Gastrocnemius medialis (tissue), 4 donors: Measurements from ENCODE around the gene N4BP2L2.

Source experiments
- POLR2A ChIP-seq, 2 donors: fragments of 450-650 bp; IDR thresholded peaks; one replicate each; pipeline ENCODE4 v1.6.1; 2017; ENCODE audit warnings: antibody characterized with exemption in 2 of 2, mild to moderate bottlenecking in 2 of 2, moderate library complexity in 2 of 2
- TF ChIP-seq, protein P1 (sequence below), 5 experiments: fragments of 450-650 bp in 3 of 5; fragments of 200-600 bp in 2 of 5; sonication (generic) in 2 of 5; IDR thresholded peaks in 4 of 5; conservative IDR thresholded peaks in 1 of 5; 1 replicate in 4 of 5; 2 replicates in 1 of 5; pipeline ENCODE4 v1.5.1; 2016 to 2019; ENCODE audit warnings: antibody characterized with exemption in 5 of 5, mild to moderate bottlenecking in 3 of 5, moderate library complexity in 3 of 5

DNA sequence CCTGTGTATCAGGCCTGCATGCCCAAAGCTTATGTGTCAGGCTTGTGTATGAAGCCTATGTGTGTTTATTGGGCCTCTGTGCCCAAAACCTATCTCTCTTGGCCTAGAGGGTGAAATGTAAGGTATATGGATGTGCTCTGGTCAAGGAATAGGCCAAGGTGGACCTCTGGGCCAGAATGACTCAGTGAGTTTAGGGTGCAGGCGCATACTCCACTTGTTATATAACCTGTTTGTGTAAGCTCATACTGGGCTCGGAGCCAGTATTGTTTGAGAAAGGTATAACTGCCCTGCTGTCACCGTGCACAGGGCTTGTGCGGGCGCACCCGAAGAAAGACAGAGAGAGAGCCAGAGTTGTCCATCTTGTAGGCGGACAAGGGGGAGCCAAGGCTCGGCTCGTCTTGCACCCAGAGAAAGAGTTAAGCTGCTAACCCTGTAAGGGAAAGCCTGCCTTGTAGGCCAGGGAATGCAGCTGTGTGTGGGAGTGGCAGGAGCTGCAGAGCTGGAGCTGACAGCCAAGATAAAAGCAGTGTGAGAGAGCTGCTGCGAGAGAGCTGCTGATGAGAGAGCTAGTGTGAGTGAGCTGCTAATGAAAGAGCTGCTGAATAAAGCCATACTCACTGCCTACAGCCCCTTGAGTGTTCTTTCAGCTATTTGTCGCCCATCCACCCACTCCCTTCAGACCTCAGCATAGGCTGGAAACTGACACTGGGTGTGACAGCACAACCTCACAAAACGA lies 67.2 kb downstream of the N4BP2L2 start:
- TF ChIP-seq POLR2A (IDR thresholded peaks at IDR 0.05) = no peak
- TF ChIP-seq, protein P1, sequence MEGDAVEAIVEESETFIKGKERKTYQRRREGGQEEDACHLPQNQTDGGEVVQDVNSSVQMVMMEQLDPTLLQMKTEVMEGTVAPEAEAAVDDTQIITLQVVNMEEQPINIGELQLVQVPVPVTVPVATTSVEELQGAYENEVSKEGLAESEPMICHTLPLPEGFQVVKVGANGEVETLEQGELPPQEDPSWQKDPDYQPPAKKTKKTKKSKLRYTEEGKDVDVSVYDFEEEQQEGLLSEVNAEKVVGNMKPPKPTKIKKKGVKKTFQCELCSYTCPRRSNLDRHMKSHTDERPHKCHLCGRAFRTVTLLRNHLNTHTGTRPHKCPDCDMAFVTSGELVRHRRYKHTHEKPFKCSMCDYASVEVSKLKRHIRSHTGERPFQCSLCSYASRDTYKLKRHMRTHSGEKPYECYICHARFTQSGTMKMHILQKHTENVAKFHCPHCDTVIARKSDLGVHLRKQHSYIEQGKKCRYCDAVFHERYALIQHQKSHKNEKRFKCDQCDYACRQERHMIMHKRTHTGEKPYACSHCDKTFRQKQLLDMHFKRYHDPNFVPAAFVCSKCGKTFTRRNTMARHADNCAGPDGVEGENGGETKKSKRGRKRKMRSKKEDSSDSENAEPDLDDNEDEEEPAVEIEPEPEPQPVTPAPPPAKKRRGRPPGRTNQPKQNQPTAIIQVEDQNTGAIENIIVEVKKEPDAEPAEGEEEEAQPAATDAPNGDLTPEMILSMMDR (IDR thresholded peaks at IDR 0.05 in 4 of 5, conservative IDR thresholded peaks at IDR 0.05 in 1 of 5) = no peak
